PFSK-1 (cell line): Measurements from ENCODE around the gene RNF7.

ENCODE experiments used
- POLR2AphosphoS5 ChIP-seq: IDR thresholded peaks from 2 replicates; pipeline ENCODE4 v1.6.1; 2012; ENCODE audit warnings: low read depth, mild to moderate bottlenecking, control low read depth, low read length, moderate library complexity
- TAF1 ChIP-seq: IDR thresholded peaks from 2 replicates; pipeline ENCODE4 v1.6.1; 2012; ENCODE audit warnings: low read length, control low read depth, borderline replicate concordance; ENCODE audit not compliant: insufficient read depth

GRCh38 chr3:141795741-141796080 lies 57.6 kb downstream of the RNF7 start:
- TF ChIP-seq TAF1 (no peak), POLR2AphosphoS5 (no peak)
